Activated CD4-positive, alpha-beta T cell treated with anti-CD3 and anti-CD28 coated beads, Interleukin-2, amount 50 U/mL, for 4 hours (primary cell): ENCODE data around the gene EIF3L.
"Not testable (repeated sequence)": the region's sequence is repeated elsewhere in the genome, so short reads cannot be mapped to it uniquely, and the experiment has no call there.

Source experiments
- DNase-seq, 2 experiments: peaks; one replicate each; pipeline ENCODE4 v3.0.0-alpha.2; 2020

Gene EIF3L

DNA sequence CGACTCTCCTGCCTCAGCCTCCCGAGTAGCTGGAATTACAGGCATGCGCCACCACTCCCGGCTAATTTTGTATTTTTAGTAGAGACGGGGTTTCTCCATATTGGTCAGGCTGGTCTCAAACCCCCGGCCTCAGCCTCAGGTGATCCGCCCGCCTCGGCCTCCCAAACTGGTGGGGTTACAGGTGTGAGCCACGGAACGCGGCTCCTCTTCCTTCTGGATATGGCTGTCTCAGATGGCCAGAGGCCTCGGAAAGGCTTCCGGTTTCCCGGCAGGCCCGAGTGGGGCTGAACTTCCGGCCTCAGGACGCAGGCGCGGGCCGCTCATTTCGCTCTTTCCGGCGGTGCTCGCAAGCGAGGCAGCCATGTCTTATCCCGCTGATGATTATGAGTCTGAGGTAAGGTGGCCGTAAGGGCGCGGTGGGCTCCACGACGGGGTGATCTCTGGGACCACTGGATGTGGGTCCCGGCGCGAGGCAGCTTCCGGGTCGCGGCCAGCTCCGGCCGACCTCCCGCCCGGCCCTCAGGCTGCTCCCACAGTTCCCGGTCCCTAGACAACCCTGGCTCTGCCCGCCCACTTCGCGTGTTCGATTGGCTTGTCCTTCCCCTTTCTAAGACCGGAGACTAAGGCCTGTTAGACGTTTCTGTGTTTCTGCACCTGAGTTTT lies at the start of gene EIF3L:
Gene EIF3L, plus strand, starts transcription at position 331 of the 663 bp plus-strand sequence. Its CDS starts 31 bp downstream, at position 362.
- peak; percentile 78 to 79 for DNase-seq

DNA sequence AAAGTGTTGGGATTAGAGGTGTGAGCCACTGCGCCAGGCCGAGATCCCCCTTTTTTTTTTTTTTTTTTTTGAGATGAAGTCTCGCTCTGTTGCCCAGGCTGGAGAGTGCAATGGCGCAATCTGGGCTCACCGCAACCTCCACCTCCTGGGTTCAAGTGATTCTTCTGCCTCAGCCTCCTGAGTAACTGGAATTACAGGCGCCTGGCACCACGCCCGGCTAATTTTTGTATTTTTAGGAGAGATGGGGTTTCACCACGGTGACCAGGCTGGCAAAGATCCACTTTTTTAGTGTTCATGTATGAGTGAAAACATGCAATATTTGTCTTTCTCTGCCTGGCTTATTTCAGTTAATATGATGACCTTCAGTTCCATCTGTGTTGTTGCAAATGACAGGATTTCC lies 49.2 kb upstream of the EIF3L start:
- not testable (repeated sequence) for DNase-seq

DNA sequence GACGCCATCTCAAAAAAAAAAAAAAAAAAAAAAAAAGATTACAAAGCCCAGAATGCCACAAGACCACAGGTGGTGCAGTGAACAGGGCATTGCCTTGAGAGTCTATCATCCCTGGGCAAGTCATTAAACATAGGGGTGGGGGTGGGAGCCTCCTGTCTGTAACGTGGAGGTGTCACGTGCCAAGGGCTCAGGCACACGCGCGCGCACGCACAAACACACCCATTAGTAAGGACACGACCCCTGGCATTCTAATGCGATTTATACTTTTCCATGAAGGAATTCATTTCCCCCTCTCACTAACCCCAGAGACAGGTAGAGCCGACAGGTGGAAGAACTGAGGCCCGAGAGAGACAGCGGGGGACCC lies 47.3 kb upstream of the EIF3L start:
- DNase-seq, result no peak

DNA sequence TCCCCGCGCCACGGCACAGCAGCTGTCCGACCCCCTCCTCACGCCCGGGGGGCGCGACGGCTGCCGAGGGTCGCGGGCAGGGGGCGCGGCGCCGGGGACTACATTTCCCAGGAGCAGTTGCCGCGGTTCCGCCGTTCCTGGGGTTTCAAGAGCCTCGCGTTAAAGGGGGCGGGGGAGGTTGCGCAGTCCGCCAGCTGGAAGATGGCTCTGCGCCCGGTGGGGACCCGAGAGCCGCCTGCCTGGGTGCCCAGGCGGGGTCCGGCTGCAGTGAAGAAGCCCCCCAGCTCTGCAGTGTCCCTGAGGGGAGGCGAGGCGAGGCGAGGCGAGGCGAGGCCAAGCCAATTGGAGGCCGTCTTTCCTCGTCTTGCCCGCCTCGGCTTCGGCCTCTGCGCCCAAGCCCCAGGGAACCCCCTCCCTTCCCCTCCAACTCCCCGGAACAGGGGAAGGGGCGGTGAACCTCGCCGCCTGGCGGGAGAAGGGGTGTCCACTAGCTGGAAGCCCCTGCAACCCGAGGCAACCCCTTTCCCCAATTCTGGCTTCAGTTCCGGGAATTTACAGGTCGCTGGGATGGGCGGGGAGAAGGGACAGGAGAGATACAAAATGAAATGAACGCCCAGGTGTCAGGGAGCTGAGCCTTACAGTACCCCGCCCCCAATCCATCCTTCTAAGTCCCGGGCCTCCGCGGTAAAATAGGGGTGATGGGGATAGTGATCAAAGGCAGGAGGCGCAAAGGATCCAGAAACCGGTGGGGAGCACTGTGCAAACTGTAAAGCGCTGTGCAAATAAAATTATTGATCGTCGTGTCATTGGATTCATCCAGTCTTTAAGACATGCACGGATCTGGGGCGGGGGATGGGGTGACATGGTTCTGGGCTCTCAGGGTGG lies 46.7 kb upstream of the EIF3L start:
- DNase-seq, result no peak

DNA sequence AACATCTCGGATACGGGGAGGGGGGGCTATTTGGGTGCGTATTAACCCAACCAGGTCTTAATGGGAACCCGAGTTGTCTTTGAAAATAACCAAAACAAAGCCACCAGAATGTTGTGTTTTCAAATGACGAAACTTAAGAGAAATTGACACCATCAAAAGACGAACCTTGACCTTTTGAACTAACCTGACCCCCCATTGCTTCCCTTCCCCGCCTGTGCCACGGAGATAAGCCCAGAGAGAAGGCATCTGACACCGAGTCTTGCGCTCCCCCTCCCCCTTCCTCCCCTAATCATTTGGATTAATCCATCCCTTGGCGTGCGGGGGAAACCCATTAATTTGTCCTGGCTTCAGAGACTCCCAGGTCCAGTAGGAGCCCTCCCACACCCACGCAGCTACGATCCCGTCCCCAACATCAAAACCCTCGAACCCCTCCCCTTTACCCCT lies 46.0 kb upstream of the EIF3L start:
- DNase-seq, result no peak

DNA sequence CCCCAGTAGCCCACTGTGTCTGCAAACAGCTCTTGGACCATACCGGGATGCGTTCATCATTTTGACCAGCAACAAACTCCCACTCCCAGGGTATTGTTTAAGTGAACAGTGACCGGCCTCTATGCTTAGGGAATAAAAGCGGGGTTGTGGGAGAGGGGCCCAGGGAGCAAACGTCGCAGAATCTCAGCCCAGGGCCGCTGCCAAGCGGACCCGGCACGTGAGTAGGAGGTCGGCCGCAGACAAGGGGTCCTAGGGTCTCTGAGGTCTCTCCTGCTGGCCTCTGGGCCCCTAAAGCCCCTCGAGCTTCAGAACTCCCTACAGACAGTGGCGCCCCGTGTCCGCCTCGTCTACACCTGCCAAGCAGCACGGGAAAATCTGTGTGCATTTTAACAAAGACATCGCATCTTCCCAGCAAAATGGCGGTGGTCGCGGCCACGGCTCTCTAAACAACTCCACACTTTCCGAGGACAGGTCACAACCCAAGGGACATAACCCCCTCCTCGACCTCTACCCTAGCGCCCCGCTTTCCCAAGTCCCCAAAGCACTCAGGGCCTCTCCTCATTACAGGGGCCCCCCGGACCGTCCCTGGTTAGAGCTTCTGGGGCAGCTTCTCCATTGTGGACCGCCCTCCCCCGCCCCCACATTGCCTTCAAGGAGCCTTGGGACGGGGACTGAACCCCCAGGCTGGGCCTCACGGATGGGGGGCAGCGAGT lies 45.4 kb upstream of the EIF3L start:
- DNase-seq, result no peak

GRCh38 chr22:37804352-37804880 lies 44.8 kb upstream of the EIF3L start:
- DNase-seq, result no peak

DNA sequence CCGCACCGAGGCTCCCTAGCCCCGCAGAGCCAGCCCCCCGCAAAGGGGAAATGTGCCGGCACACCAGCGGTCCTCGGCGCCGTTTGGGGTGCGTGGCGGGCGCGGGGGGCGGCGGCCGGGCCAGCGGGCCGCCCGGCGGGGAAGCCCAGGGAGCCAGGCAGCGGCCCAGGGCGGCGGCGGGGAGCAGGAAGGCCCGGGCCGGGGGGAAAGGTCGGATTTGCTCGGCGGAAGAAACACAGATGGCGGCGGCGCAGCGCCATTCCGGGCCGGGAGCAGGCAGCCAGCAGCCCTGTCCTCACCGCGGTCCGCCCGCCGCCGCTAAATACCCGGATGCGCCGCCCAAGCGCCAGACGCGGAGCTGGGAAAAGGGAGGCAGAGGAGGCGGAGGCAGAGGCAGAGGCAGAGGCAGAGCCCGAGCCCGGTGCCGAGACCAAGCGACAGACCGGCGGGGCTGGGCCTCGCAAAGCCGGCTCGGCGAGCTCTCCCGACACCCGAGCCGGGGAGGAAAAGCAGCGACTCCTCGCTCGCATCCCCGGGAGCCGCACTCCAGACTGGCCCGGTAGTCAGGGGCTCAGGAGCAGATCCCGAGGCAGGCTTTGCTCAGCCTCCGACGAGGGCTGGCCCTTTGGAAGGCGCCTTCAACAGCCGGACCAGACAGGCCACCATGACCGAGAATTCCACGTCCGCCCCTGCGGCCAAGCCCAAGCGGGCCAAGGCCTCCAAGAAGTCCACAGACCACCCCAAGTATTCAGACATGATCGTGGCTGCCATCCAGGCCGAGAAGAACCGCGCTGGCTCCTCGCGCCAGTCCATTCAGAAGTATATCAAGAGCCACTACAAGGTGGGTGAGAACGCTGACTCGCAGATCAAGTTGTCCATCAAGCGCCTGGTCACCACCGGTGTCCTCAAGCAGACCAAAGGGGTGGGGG lies 44.1 kb upstream of the EIF3L start:
- peak; percentile 61 to 65 for DNase-seq

DNA sequence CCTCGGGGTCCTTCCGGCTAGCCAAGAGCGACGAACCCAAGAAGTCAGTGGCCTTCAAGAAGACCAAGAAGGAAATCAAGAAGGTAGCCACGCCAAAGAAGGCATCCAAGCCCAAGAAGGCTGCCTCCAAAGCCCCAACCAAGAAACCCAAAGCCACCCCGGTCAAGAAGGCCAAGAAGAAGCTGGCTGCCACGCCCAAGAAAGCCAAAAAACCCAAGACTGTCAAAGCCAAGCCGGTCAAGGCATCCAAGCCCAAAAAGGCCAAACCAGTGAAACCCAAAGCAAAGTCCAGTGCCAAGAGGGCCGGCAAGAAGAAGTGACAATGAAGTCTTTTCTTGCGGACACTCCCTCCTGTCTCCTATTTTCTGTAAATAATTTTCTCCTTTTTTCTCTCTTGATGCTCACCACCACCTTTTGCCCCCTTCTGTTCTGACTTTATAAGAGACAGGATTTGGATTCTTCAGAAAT lies 43.4 kb upstream of the EIF3L start:
- DNase-seq, result no peak

DNA sequence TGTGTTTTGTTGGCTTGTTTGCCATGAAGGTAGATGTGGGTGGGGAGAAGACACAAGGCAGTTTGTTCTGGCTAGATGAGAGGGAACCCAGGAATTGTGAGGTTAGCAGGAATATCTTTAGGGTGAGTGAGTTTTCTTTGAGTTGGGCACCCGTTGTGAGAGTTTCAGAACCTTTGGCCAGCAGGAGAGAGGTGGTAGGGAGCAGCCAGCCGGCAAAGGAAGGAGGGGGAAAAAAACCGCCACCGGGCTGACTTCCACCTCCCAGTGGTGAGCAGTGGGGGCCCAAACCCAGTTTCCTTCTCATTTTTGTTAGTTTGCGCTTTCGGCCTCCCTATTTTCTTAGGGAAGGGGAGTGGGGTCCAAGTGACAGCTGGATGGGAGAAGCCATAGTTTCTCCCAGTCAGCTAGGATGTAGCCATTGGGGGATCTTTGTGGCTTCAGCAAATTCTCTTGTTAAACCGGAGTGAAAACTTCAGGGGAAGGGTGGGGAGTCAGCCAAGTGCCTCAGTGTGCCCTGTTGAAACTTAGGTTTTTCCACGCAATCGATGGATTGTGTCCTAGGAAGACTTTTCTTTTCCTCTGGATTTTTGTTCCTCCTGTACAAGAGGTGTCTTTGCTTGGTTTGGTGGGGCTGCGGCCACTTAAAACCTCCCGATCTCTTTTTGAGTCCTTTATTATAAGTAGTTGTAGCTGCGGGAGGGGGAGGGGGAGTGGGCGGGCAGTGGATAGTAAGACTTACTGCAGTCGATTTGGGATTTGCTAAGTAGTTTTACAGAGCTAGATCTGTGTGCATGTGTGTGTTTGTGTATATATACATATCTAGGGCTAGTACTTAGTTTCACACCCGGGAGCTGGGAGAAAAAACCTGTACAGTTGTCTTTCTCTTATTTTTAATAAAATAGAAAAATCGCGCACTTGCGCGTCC lies 42.5 kb upstream of the EIF3L start:
- no peak for DNase-seq

DNA sequence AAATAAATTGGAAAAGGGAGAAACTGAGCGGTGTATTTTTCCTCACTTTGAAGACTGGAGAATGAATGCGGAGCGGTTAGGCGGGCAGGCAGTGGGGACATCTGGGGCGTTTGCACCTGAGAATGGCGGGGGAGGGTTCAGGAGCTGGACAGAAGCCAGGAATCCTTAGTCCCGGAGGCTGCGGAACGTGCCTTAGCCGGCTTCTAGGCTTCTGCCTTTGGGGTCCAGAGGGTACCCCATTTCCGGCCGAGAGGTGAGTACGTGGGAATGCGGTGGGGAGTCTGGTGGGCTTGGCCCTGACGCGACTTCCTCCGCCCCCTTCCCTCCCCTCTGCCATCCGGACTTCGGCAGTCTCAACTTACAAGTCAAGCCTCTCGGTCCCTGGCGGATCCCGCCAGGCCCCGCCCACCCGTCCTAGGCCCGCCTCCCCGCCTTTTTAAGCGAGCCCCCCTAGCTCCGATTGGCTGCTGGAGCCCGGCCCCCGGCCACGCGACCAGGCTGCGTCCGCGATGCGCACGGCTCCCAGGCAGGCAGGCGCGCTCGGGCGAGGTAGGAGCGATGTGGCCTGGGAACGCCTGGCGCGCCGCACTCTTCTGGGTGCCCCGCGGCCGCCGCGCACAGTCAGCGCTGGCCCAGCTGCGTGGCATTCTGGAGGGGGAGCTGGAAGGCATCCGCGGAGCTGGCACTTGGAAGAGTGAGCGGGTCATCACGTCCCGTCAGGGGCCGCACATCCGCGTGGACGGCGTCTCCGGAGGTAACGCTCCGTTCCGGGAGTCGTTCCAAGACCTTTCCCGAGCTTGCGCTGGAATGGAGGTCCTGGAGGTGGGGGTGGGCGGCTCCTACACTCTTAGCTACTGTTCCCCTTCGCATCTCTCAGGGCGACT lies 41.6 kb upstream of the EIF3L start, which contains the start of gene GCAT:
Gene GCAT, plus strand, starts transcription at position 525 of the 884 bp plus-strand sequence. Its CDS starts 34 bp downstream, at position 559.
- DNase-seq, result peak; percentile 83 to 85

GRCh38 chr22:37808294-37808657 lies 40.9 kb upstream of the EIF3L start:
- DNase-seq, result no peak

- no peak for DNase-seq
Measured at GRCh38 chr22:37809672-37810333, 39.4 kb upstream of the EIF3L start.

- DNase-seq, result no peak
Measured at GRCh38 chr22:37811867-37812266, 37.4 kb upstream of the EIF3L start.

DNA sequence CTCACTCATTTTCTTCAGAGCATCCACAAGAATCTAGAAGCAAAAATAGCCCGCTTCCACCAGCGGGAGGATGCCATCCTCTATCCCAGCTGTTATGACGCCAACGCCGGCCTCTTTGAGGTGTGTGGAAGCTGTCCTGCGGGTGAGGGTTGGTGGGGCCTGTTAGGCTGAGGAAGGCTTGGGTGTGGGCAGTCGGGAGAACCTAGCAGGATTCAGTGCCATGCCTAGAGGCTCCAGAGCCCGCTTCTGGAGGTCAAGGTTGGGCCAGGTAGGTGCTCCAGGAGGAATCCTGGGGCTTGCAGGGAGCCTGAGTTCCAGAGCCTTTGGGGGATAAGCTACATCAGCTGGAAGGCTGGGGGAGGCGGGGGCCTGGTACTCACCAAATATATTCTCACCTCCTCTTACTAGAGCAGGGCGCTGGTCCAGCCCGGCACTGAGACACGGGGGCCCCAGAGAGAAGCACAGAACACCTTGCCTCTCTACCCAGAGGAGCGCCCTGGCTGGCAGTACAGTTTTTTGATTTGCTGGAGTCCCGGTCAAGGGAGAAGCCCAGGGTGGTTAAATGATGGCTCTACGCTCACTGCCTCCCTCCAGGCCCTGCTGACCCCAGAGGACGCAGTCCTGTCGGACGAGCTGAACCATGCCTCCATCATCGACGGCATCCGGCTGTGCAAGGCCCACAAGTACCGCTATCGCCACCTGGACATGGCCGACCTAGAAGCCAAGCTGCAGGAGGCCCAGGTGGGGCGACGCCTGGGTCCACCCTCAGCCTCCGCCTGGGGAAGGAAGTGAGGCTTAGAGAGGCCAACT lies 36.1 kb upstream of the EIF3L start:
- DNase-seq, result no peak

DNA sequence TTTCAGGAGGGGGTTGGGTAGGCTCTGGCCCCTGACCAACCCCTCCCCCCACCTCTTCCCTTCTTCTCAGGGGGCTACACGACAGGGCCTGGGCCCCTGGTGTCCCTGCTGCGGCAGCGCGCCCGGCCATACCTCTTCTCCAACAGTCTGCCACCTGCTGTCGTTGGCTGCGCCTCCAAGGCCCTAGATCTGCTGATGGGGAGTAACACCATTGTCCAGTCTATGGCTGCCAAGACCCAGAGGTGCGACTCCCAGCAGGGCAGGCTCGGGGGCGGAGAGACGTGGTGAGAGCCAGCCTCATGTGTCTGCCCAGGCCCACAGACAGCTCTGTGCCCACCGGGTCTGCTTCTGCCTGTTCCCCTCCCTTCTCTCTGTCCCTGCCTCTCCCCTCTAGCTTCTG lies 33.6 kb upstream of the EIF3L start:
- DNase-seq, result no peak

DNA sequence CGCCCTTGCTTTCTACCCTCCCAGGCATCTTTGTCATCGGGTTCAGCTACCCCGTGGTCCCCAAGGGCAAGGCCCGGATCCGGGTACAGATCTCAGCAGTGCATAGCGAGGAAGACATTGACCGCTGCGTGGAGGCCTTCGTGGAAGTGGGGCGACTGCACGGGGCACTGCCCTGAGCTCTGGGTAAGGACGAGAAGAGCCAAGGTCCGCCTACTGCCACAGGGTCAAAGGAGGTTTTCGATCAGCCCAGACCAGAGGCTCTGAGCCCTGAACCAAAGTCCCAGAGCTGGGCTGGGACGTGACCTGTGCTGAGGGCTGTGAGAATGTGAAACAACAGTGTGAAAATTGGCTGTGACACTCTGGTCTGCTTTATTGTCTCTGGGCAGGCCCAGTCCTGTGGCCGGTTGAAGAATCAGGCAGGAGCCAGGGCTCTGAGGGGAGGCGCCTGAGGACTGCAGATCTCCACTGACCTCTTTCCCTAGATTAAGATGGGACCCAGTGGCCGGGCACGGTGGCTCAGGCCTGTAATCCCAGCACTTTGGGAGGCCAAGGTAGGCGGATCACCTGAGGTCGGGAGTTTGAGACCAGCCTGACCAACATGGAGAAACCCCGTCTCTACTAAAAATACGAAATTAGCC lies 32.6 kb upstream of the EIF3L start:
- DNase-seq, result no peak
